Measurements from ENCODE around the gene PLET1.

Gene PLET1

GRCh38 chr11:112291191-112291590 is 30.5 kb upstream of the PLET1 start:
- Histone ChIP-seq H4K20me1 (ENCODE audit: insufficient read depth, low read length) (no peaks in the 10 kb centered on the region), H3K9ac (ENCODE audit: low read length) (no peak overlapping the region), H3K4me3 (ENCODE audit: low read length) (no peak overlapping the region), H3K27me3 (ENCODE audit: low read depth, low read length) (peaks cover 31% of the 10 kb centered on the region), H3K4me1 (ENCODE audit: low read length) (peaks cover 8% of the 10 kb centered on the region; the same call in 1 of the 2 replicates), H3K79me2 (ENCODE audit: low read length) (no peaks in the 10 kb centered on the region), H3K4me2 (ENCODE audit: low read length) (no peak overlapping the region), H3K27ac (ENCODE audit: low read length) (no peak overlapping the region), H3K36me3 (replicated peaks; ENCODE audit: low read depth, low read length) (no peaks in the 10 kb centered on the region), H2AFZ (ENCODE audit: low read depth, low read length) (no peak overlapping the region), H3K9me3 (ENCODE audit: insufficient read depth, low read length) (no peaks in the 10 kb centered on the region)
- TF ChIP-seq EZH2phosphoT487 (IDR thresholded peaks at IDR 0.05; ENCODE audit: low read depth) (no peak), CTCF (IDR thresholded peaks at IDR 0.05; ENCODE audit: low read depth, low read length) (no peak)

- no peaks in the 10 kb centered on the region for H3K79me2 ChIP-seq (ENCODE audit: low read length)
- no peak overlapping the region for H3K27ac ChIP-seq (ENCODE audit: low read length)
- H3K36me3 ChIP-seq (replicated peaks; ENCODE audit: low read depth, low read length): no peaks in the 10 kb centered on the region
- H2AFZ ChIP-seq (ENCODE audit: low read depth, low read length): no peak overlapping the region; the same call in 1 of the 2 replicates
- H4K20me1 ChIP-seq (ENCODE audit: insufficient read depth, low read length): no peaks in the 10 kb centered on the region
- peak overlapping the region; percentile 75 for H3K4me3 ChIP-seq (ENCODE audit: low read length)
- peaks cover 8% of the 10 kb centered on the region; the same call in 1 of the 2 replicates for H3K4me1 ChIP-seq (ENCODE audit: low read length)
- peak overlapping the region; percentile 91 for H3K4me2 ChIP-seq (ENCODE audit: low read length)
- H3K9ac ChIP-seq (ENCODE audit: low read length): peak overlapping the region; percentile 33
- peaks cover 31% of the 10 kb centered on the region for H3K27me3 ChIP-seq (ENCODE audit: low read depth, low read length)
- TF ChIP-seq CTCF (IDR thresholded peaks at IDR 0.05; ENCODE audit: low read depth, low read length) (no peak), EZH2phosphoT487 (IDR thresholded peaks at IDR 0.05; ENCODE audit: low read depth) (no peak)
- H3K9me3 ChIP-seq (ENCODE audit: insufficient read depth, low read length): no peaks in the 10 kb centered on the region
These were observed 29.8 kb upstream of the PLET1 start for GRCh38 chr11:112290493-112290850.

- H4K20me1 ChIP-seq (ENCODE audit: insufficient read depth, low read length): no peaks in the 10 kb centered on the region
- H3K79me2 ChIP-seq (ENCODE audit: low read length): no peaks in the 10 kb centered on the region
- H2AFZ ChIP-seq (ENCODE audit: low read depth, low read length): peak overlapping the region; percentile 78
- H3K27me3 ChIP-seq (ENCODE audit: low read depth, low read length): peaks cover 28% of the 10 kb centered on the region
- TF ChIP-seq EZH2phosphoT487 (IDR thresholded peaks at IDR 0.05; ENCODE audit: low read depth): no peak
- TF ChIP-seq CTCF (IDR thresholded peaks at IDR 0.05; ENCODE audit: low read depth, low read length): peak; percentile 74
- H3K4me1 ChIP-seq (ENCODE audit: low read length): peaks cover 8% of the 10 kb centered on the region; the same call in 1 of the 2 replicates
- no peaks in the 10 kb centered on the region for H3K9me3 ChIP-seq (ENCODE audit: insufficient read depth, low read length)
- no peaks in the 10 kb centered on the region for H3K36me3 ChIP-seq (replicated peaks; ENCODE audit: low read depth, low read length)
- H3K27ac ChIP-seq (ENCODE audit: low read length): no peak overlapping the region
- H3K4me3 ChIP-seq (ENCODE audit: low read length): peak overlapping the region; percentile 75
- peak overlapping the region; percentile 45 for H3K9ac ChIP-seq (ENCODE audit: low read length)
- peak overlapping the region; percentile 91 for H3K4me2 ChIP-seq (ENCODE audit: low read length)
These were observed 29.2 kb upstream of the PLET1 start for GRCh38 chr11:112289588-112290492.

- peaks cover 8% of the 10 kb centered on the region; the same call in 1 of the 2 replicates for H3K4me1 ChIP-seq (ENCODE audit: low read length)
- H4K20me1 ChIP-seq (ENCODE audit: insufficient read depth, low read length): no peaks in the 10 kb centered on the region
- no peaks in the 10 kb centered on the region for H3K36me3 ChIP-seq (replicated peaks; ENCODE audit: low read depth, low read length)
- no peak for TF ChIP-seq EZH2phosphoT487 (IDR thresholded peaks at IDR 0.05; ENCODE audit: low read depth)
- no peak for TF ChIP-seq CTCF (IDR thresholded peaks at IDR 0.05; ENCODE audit: low read depth, low read length)
- H3K27me3 ChIP-seq (ENCODE audit: low read depth, low read length): peaks cover 31% of the 10 kb centered on the region
- H3K27ac ChIP-seq (ENCODE audit: low read length): no peak overlapping the region
- no peak overlapping the region for H3K4me2 ChIP-seq (ENCODE audit: low read length)
- H3K4me3 ChIP-seq (ENCODE audit: low read length): no peak overlapping the region
- H3K79me2 ChIP-seq (ENCODE audit: low read length): no peaks in the 10 kb centered on the region
- no peak overlapping the region for H2AFZ ChIP-seq (ENCODE audit: low read depth, low read length)
- H3K9me3 ChIP-seq (ENCODE audit: insufficient read depth, low read length): no peaks in the 10 kb centered on the region
- H3K9ac ChIP-seq (ENCODE audit: low read length): no peak overlapping the region
These were observed 27.4 kb upstream of the PLET1 start for GRCh38 chr11:112288021-112288420.
